ENCODE measurements around the gene ZNF746.
"Not testable (repeated sequence)": the region's sequence is repeated elsewhere in the genome, so short reads cannot be mapped to it uniquely, and the experiment has no call there.

The ZNF746 gene

GRCh38 chr7:149456506-149457421 is 40.8 kb downstream of the ZNF746 start:
- no peak overlapping the region for H3K27ac ChIP-seq
- TF ChIP-seq CTCF (conservative IDR thresholded peaks at IDR 0.05): no peak

DNA sequence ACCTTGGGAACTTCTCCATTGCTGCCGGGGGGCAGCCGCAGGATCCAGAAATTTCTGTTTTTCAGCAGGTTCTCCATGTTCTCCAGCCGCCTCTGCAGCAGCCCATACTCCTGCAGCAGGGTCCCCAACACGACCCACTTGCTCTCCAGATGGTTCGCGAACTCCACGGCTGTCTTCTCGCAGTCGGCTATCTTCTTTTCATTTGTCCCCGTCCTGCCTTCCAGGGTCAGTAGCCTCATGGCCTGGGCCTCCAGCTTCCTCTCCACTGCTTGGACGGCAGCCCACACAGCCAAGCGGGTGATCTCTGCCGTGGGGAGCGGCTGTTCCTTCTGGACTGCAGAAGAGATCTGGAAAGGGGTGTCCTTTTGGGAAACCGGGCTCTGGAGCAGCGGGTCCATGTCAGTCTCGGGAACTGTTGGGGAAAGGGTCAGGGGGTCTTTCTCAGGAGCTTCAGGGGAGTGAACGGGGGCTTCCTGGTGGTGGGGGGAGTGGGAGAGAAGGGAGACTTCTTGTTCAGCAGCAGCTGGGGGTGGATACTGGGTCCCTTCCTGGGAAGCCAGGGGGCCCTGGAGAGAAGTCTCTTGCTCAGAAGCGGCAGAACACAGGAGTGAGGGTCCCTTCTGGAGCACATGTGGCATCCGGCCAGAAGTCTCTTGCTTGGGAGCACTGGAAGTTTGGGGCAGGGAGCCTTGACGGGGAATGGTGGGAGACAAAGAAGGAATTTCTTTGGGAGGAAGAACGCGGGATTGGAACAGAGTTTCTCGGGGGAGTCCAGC is 42.2 kb downstream of the ZNF746 start:
- H3K27ac ChIP-seq: no peak overlapping the region
- no peak for TF ChIP-seq CTCF (conservative IDR thresholded peaks at IDR 0.05)

DNA sequence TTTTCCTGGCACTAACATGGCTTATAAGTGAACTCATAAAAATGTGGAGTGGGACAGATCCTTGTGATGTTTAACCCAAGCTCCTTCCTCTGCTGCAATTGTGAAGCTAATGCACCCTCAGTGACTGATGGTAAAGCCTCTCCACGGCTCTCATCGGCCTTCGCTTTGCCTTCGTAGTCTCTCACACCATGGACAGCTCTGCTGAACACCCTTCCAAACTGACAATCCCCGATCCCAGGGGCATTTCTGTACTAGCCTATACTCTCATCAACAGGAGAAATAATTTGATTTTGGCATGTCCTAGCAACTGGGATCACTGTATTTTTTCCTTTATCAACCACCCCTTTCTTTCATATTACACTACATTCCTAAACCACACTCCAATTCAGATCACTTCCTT is 42.9 kb downstream of the ZNF746 start:
- no peak for TF ChIP-seq CTCF (conservative IDR thresholded peaks at IDR 0.05)
- no peak overlapping the region for H3K27ac ChIP-seq

- no peak overlapping the region for H3K27ac ChIP-seq
- no peak for TF ChIP-seq CTCF (conservative IDR thresholded peaks at IDR 0.05)
These were observed 43.6 kb downstream of the ZNF746 start for GRCh38 chr7:149454006-149454405.

DNA sequence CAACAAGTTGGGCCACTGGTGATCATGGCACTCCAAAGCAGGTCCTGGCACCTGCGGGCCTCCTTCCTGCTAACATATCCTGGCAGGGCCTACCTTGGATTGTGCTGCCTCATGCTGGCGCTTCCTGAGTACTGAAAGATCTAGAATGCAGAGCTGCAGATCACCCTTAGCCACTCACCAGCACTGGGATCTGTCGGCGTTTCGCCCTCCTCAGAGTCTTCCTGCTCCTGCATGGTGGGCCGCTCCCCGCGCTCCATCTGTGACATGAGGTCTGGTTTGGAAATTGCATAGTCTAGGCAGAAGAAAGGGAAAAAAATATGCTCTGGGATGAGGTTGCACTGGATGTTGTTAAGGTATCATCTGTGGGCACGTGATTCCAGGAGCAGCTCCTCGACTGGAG is 46.8 kb downstream of the ZNF746 start:
- TF ChIP-seq CTCF (conservative IDR thresholded peaks at IDR 0.05): no peak
- no peak overlapping the region for H3K27ac ChIP-seq

DNA sequence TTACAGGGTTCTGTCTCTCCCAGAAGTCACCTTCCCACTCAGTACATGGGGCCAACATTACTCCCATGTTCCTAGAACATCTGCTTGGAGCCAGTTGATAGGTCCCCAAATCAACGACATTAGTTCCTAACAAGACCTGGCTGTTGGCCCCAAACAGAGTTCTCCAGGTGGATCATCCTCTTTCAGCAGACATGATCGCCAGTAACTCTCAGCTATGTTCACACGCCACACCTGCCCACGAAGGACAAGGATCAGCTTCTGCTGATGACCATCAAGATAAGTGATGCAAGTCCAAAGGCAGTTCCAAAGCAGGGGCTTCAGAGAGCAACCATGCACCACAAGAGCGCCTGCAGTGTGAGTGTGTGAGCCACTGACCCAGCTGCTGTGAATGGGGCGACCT is 47.7 kb downstream of the ZNF746 start:
- TF ChIP-seq CTCF (conservative IDR thresholded peaks at IDR 0.05): no peak
- H3K27ac ChIP-seq: no peak overlapping the region

DNA sequence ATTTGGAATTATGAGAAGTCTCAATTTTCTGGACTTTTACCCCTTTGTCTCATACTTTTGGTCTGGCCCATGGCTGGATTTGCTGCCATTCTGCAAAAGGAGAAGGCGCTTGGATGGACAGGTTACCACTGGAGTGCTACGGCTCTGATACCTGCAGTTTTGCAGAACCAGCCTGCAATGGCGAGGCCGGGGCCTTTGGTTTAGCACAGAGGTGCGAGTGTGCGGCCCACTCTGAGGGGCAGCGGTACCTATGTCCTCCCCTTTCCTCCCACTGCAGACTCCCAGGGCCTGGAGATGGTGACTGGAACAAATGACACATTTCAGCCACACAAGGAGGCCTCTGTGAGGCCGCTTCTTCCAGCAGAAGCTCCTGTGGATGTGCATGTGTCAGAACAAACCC is 48.6 kb downstream of the ZNF746 start:
- no peak overlapping the region for H3K27ac ChIP-seq
- TF ChIP-seq CTCF (conservative IDR thresholded peaks at IDR 0.05): no peak

DNA sequence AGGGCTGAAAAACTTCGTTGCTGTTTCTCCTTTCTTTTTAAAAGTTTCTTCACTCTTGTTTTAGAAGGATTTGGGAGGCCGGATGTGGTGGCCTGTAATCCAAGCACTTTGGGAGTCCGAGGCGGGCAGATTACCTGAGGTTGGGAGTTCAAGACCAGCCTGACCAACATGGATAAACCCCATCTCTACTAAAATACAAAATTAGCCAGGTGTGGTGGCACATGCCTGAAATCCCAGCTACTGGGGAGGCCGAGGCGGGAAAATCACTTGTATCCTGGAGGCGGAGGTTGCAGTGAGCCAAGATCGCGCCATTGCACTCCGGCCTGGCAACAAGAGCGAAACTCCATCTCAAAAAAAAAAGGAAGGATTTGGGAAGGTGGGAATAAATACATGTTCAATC is 51.6 kb downstream of the ZNF746 start:
- not testable (repeated sequence) for H3K27ac ChIP-seq

Measured in VCaP (cell line).